Pancreas (tissue), 10 donors: ENCODE results near the gene CHST14. TPM values are rescaled to one million over a fixed set of nuclear protein-coding genes. Genes with fewer than 3 reads are reported as not detected.

Source experiments
- ATAC-seq, 4 donors: fragments of 200-7000 bp; cut with Tn5 transposase; one replicate each; pipeline versions ENCODE4 v1.8.0 to v1.9.1; 2020; ENCODE audit warnings: mild to moderate bottlenecking in 4 of 4, moderate library complexity in 4 of 4
- DNase-seq, 6 donors: peaks; one replicate each; pipeline ENCODE4 v3.0.0-alpha.2; 2020
- FAIRE-seq: peaks from 2 replicates; lab custom pipeline; 2012; peaks lifted over from hg19 to GRCh38; lab: Jason Lieb, UNC
- H3K27ac ChIP-seq, 4 donors: fragments of 200-600 bp; sonication (generic); 1 replicate in 3 of 4; 2 replicates in 1 of 4; pipeline versions ENCODE4 v1.5.0 to v1.8.0; 2020
- H3K27me3 ChIP-seq, 4 donors: fragments of 200-600 bp; one replicate each; pipeline ENCODE4 v1.8.0; 2021
- H3K36me3 ChIP-seq, 3 donors: fragments of 200-600 bp; sonication (generic) in 1 of 3; one replicate each; pipeline versions ENCODE4 v1.5.0 to v1.8.0; 2020 to 2021
- H3K4me1 ChIP-seq, 3 donors: fragments of 200-600 bp; one replicate each; pipeline ENCODE4 v1.8.0; 2021
- H3K4me3 ChIP-seq, 4 donors: fragments of 200-600 bp; sonication (generic) in 2 of 4; one replicate each; pipeline versions ENCODE4 v1.5.0 to v1.8.0; 2020 to 2021
- H3K9me3 ChIP-seq, 4 donors: fragments of 200-600 bp; one replicate each; pipeline ENCODE4 v1.8.0; 2021
- CTCF ChIP-seq, 4 donors: fragments of 200-600 bp; sonication (generic) in 3 of 4; IDR thresholded peaks; one replicate each; pipeline versions ENCODE4 v1.5.0 to v1.8.0; 2021; ENCODE audit warnings: antibody characterized with exemption in 4 of 4
- whole genome bisulfite sequencing, 2 donors: extraction: QIAGEN DNeasy Blood & Tissue Kit; methylation state at CpG; one replicate each; pipeline ENCODE4 v1.1.7; 2013; 5-methylcytosine and 5-hydroxymethylcytosine counted together
- intact Hi-C, 3 donors: fragments of 100-400 bp; cut with DNase I; formaldehyde crosslinking; loops; one replicate each; pipeline versions ENCODE4 v1.11.1 to v1.14.2; 2022
- polyA plus RNA-seq, 2 donors: library from polyadenylated mRNA; stranded (reverse); fragments of 200-250 nt; gene quantifications; one replicate each; pipeline ENCODE4 v1.2.3, GENCODE V29; 2013
- total RNA-seq, 6 donors: library from RNA; stranded (reverse); fragmentation: NEBNext Ultra II Directional in 4 of 6; extraction: Animal tissue kit (Norgen Biotek cat#: 25700) in 4 of 6; gene quantifications; one replicate each; pipeline versions ENCODE4 v1.2.1 to v1.2.4, GENCODE V29; 2021 to 2023
- donor health status: healthy with polysubstance abuse.
- donor health status: DM: no; HTN: no; CAD: no; lungs with moderate emphysema.
- donor health status: DM: no; HTN: no; CAD: no.
- donor health status: control.
- donor health status: control.
- donor health status: Bipolar disorder and iron deficiency.
- donor health status: DM: yes; HTN: yes; CAD: no.
- donor health status: DM: no; HTN: no; CAD: no.
- donor health status: DM: no; HTN: no; CAD: no.
- donor health status: DM: yes; HTN: yes; CAD: no.

The CHST14 gene
- total and polyA plus RNA-seq, 8 donors: 3.1 to 8.9 (median 4.3) TPM

GRCh38 chr15:40511093-40511471 is 40.3 kb downstream of the CHST14 start:
- DNase-seq (no peak), FAIRE-seq (no peak), ATAC-seq (peak; percentile 12 to 42 (median 30))
- Histone ChIP-seq H3K9me3 (no peaks in the 10 kb centered on the region), H3K27me3 (no peaks in the 10 kb centered on the region), H3K4me3 (peak overlapping the region; percentile 20 to 62 (median 48)), H3K4me1 (no peaks in the 10 kb centered on the region), H3K27ac (no peak overlapping the region), H3K36me3 (no peaks in the 10 kb centered on the region)
- TF ChIP-seq CTCF (IDR thresholded peaks at IDR 0.05): no peak
- WGBS, 2 donors: 13 to 18% methylated on average over 22 of the region's 22 CpGs
- intact Hi-C loops: no loop called here

- H3K4me1 ChIP-seq: no peaks in the 10 kb centered on the region
- peak overlapping the region; percentile 20 to 62 (median 48) for H3K4me3 ChIP-seq
- no peak for FAIRE-seq
- WGBS, 2 donors: 0 to 1% methylated on average over 53 to 61 of the region's 61 CpGs
- no peak for TF ChIP-seq CTCF (IDR thresholded peaks at IDR 0.05)
- intact Hi-C loops: no loop called here
- peak; percentile 79 to 93 (median 87) for DNase-seq
- ATAC-seq: peak; percentile 87 to 91 (median 88)
- no peaks in the 10 kb centered on the region for H3K36me3 ChIP-seq
- no peak overlapping the region for H3K27ac ChIP-seq
- no peaks in the 10 kb centered on the region for H3K9me3 ChIP-seq
- no peaks in the 10 kb centered on the region for H3K27me3 ChIP-seq
Measured at GRCh38 chr15:40511472-40512133, 40.8 kb downstream of the CHST14 start.

GRCh38 chr15:40512440-40512839 is 41.7 kb downstream of the CHST14 start:
- 95 to 96% methylated on average over 2 of the region's 2 CpGs for WGBS, 2 donors
- H3K4me3 ChIP-seq: no peak overlapping the region
- no peak overlapping the region for H3K27ac ChIP-seq
- FAIRE-seq: no peak
- no peak for TF ChIP-seq CTCF (IDR thresholded peaks at IDR 0.05)
- H3K36me3 ChIP-seq: no peaks in the 10 kb centered on the region
- H3K9me3 ChIP-seq: no peaks in the 10 kb centered on the region
- H3K27me3 ChIP-seq: no peaks in the 10 kb centered on the region
- H3K4me1 ChIP-seq: no peaks in the 10 kb centered on the region
- intact Hi-C loops: no loop called here
- ATAC-seq: no peak
- no peak for DNase-seq

- DNase-seq: no peak
- Histone ChIP-seq H3K9me3 (no peaks in the 10 kb centered on the region), H3K27me3 (no peaks in the 10 kb centered on the region), H3K4me1 (no peaks in the 10 kb centered on the region), H3K4me3 (no peak overlapping the region), H3K27ac (no peak overlapping the region), H3K36me3 (no peaks in the 10 kb centered on the region)
- no peak for ATAC-seq
- intact Hi-C loops: no loop called here
- WGBS, 2 donors: 93 to 95% methylated on average over 5 of the region's 5 CpGs
- TF ChIP-seq CTCF (IDR thresholded peaks at IDR 0.05): no peak
- no peak for FAIRE-seq
Measured at GRCh38 chr15:40513609-40514008, 42.8 kb downstream of the CHST14 start.

GRCh38 chr15:40516322-40516721 is 45.5 kb downstream of the CHST14 start:
- DNase-seq (no peak), ATAC-seq (no peak), FAIRE-seq (no peak)
- 82 to 89% methylated on average over 2 of the region's 2 CpGs for WGBS, 2 donors
- Histone ChIP-seq H3K36me3 (no peaks in the 10 kb centered on the region), H3K27ac (no peak overlapping the region), H3K27me3 (no peaks in the 10 kb centered on the region), H3K4me3 (no peak overlapping the region), H3K9me3 (no peaks in the 10 kb centered on the region), H3K4me1 (no peaks in the 10 kb centered on the region)
- intact Hi-C loops: no loop called here
- TF ChIP-seq CTCF (IDR thresholded peaks at IDR 0.05): no peak
